Lower leg skin (tissue), 3 donors: Measurements from ENCODE around the gene GAS7.

Experiments
- CTCF ChIP-seq, 3 donors: fragments of 450-650 bp; IDR thresholded peaks; one replicate each; pipeline ENCODE4 v1.5.1; 2016; ENCODE audit warnings: antibody characterized with exemption in 3 of 3, mild to moderate bottlenecking in 3 of 3, moderate library complexity in 2 of 3
- POLR2A ChIP-seq, 2 donors: fragments of 450-650 bp; IDR thresholded peaks; one replicate each; pipeline ENCODE4 v1.6.1; 2016 to 2017; ENCODE audit warnings: antibody characterized with exemption in 2 of 2, mild to moderate bottlenecking in 1 of 2, moderate library complexity in 1 of 2

GRCh38 chr17:10147761-10148415 is 50.5 kb downstream of the GAS7 start:
- TF ChIP-seq CTCF (IDR thresholded peaks at IDR 0.05): no peak
- TF ChIP-seq POLR2A (IDR thresholded peaks at IDR 0.05): no peak
